Activated CD4-positive, alpha-beta T cell treated with anti-CD3 and anti-CD28 coated beads, Interleukin-2, amount 50 U/mL, for 4 hours (primary cell): Measurements from ENCODE around the gene ACR.
"Not testable (repeated sequence)": the region's sequence is repeated elsewhere in the genome, so short reads cannot be mapped to it uniquely, and the experiment has no call there.

Source experiments
- DNase-seq, 2 experiments: peaks; one replicate each; pipeline ENCODE4 v3.0.0-alpha.2; 2020

ACR gene

DNA sequence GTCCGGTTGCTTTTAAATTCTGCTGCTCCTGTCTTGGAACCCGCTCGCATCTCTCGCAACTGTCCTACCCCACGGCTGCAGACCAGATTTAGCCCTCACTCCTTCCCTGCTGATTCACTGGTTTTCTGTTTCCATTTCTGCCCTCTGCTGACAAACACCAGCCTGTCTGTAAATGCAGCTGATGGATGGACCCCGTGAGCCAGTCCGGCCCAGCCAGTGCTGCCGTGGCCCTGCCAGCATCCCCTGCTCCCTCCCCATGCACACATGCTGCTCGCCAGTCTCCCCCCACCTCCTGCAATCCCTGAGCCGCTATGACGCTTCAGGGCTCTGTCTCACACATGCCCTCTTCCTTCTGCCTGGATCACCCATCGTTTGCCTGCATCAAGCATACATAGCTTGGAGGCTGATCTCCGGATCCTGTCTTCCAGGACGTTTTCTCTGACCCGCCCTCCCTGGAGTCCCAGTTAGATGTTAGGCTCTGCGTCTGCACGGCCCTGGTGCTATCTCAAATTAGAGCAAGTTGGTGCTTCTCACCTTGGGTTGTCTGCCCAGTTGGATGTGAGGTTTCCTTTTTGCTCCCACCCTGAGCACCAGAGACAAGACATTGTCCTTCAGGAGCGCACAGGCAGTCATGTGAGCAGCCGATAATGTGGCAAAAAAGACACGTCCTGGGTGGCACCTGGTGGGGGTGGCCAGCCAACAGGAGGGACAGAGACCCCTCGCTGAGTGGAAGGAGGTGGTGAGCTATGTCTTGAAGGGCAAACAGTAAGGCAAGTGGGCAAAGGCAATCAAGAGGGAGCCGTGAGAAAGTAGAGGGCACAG lies 4.3 kb upstream of the ACR start:
- no peak for DNase-seq

DNA sequence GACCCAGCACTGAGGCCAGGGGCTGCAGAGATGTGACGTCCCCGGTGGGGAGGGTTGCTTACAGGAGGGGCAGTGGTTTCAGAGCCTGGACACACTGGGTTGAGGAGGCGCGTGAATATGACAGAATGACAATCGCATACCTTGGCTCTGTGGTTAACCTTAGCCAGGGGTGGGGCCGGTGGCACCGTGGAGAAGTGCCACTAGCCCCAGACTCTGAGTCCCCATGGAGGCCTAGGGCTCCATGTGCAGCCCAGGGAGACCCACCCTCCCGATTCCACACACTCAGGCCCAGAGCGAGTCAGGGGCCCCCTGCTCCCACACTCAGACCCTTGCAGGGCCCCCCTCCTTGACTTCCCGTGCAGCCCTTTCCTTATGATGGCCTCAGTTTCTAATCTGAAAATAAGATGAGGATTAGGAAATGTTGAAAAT lies 3.6 kb upstream of the ACR start:
- no peak for DNase-seq

DNA sequence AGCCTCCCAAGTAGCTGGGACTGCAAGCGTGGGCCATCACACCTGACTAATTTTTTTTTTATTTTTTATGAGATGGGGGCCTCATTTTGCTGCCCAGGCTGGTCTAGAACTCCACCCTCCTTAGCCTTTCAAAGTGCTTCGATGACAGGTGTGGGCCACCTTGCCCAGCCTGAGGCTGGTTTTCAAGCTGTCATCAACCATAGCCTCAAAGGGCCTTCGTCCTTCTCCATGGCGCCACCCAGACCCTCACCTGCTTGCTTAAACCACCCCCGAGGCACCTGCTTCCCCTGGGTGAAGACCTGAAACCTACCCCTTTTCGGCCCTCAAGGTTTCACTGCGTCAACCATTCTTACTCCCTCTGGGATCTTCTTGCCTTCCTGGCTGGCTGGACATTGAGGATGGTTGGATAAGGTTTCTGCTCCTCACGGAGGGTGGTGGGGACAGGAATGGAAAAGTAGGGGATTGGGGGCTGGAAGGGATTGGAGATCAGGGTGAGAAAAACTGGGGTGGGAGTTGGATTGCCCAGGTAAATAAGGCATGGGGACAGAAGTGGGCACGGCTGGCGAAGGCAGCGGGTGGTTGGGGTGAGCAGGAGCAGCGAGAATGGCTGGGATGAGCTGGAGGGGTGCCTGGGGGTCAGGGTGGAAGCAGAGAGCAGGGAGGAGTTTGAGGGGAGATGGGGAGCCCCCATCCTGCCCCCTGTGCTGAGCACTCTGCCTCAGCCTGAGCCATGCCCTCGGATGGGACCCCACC lies 2.8 kb upstream of the ACR start:
- DNase-seq, result no peak

DNA sequence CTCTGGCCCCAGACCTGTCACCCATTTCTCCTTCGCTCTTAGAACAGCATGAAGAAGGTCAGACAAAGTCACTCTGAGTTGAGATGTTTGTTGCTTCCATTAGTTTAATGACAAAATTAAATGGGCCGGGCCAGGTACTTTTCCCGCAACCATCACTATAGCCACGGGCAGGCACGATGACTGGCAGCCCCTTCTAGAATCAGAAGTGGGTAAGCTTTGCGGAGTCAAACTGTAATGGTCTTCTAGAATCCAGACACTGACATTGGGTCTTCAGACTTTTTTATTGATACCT lies 2.3 kb upstream of the ACR start:
- DNase-seq, result no peak

DNA sequence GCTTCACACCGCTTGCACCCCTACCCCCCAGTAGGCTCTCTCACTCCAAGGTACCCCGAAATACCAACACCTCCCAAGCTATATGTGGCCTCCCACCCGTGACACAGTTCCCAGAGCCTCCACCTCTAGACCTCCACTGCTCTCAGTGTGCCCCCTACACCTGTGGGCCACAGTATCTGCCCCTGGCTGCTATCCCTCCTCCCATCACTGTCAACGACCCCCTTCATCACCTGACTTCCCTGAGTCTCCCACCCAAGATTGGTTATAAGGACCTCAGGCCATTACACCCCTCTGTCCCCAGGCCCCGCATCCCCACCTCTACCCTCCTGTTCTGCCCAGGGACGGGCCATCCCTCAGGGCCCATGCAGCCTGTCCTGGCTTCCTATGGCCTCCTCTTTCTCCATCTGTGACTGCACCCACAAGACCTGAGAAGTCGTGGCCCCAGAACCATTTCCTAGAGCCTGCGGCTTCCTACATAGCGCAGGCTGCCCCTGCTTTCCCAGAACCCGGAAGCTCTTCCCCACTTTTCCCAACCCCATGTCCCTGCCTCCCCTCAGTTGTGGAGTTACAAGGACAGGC lies 734 bp downstream of the ACR start:
- DNase-seq, result no peak

DNA sequence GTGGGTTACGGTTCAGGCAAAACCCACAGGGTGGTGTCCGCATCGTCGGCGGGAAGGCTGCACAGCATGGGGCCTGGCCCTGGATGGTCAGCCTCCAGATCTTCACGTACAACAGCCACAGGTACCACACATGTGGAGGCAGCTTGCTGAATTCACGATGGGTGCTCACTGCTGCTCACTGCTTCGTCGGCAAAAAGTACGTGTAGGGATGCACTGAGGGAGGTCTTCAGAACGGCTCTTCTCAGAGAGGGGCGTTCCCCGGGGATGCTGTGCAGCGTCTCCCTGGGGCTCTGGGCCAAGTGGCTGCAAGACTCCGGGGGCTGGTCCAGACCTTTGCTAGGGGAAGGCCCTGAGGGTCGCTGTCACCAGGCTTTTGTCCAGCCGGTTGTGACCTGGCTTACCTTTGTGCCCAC lies 1.3 kb downstream of the ACR start:
- DNase-seq, result no peak

DNA sequence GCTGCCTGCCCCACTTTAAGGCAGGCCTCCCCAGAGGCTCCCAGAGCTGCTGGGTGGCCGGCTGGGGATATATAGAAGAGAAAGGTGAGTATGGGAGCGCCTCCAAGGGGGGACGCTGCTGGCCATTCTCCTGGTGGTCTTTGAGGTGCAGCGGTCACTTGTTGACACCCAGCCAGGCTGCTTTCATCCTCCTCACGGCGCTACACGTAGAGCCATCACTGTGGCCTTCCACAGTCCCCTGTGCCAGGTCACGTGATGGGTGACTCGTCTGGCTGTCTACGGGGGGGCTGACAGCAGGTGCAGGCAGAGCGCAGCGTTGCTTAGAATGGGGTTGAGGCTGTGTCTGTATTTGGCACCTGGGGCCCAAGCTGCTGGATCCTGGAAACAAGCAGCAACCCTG lies 1.9 kb downstream of the ACR start:
- no peak for DNase-seq

DNA sequence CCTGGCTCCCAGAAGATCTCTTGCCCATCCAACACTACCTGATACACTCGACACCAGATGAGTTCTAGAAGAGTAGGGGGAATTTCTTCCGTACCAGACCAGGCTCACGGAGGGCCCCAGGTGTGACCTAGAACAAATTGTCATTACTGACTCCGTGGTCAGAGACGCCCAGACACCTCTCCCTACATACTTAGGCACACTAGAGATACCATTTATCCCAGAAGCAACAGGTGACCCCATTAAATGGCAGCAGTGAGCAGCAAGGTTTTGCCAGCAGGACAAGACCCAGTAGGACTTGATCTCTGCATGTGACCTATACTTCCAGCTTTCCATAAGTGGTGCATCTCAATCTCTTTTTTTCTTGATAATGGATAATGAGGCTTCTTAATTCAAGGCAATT lies 2.7 kb downstream of the ACR start:
- not testable (repeated sequence) for DNase-seq

DNA sequence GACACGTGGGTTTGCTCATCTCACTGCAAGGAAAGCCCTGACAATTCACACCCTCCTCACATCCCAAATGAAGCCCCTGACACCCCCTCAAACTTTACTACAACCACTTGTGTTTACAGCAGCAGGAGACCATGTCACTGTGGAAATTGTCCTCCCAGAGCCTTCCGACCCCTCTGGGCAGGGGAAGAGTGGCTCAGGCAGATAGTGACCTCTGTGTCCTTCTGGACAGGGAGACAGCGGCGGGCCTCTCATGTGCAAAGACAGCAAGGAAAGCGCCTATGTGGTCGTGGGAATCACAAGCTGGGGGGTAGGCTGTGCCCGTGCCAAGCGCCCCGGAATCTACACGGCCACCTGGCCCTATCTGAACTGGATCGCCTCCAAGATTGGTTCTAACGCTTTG lies 6.4 kb downstream of the ACR start:
- not testable (repeated sequence) for DNase-seq

DNA sequence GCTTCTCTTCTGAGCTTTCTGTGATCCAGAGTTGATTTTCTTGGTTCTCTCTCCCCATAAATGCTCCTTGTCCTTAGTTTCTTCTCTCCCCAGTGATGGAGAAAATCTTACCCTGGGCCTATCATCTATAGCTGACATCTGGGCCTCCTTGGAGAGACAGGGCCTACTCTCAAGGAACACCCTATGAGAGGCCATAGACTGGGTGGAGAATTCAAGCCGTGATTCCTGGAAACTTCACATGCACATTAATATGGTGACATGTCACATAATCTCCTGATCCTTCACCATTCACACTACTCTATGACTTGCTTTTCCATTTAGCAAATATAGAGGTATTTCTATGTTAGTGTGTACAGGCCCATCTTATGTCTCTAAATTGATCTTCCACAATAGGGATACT lies 9.5 kb downstream of the ACR start:
- not testable (repeated sequence) for DNase-seq

DNA sequence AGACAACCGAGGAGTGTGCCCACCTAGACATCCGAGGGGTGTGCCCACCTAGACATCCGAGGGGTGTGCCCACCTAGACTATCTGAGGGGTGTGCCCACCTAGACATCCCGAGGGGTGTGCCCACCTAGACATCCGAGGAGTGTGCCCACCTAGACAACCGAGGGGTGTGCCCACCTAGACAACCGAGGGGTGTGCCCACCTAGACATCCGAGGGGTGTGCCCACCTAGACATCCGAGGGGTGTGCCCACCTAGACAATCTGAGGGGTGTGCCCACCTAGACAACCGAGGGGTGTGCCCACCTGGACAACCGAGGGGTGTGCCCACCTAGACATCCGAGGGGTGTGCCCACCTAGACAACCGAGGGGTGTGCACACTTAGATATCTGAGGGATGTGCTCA lies 10.6 kb downstream of the ACR start:
- DNase-seq, result not testable (repeated sequence)

DNA sequence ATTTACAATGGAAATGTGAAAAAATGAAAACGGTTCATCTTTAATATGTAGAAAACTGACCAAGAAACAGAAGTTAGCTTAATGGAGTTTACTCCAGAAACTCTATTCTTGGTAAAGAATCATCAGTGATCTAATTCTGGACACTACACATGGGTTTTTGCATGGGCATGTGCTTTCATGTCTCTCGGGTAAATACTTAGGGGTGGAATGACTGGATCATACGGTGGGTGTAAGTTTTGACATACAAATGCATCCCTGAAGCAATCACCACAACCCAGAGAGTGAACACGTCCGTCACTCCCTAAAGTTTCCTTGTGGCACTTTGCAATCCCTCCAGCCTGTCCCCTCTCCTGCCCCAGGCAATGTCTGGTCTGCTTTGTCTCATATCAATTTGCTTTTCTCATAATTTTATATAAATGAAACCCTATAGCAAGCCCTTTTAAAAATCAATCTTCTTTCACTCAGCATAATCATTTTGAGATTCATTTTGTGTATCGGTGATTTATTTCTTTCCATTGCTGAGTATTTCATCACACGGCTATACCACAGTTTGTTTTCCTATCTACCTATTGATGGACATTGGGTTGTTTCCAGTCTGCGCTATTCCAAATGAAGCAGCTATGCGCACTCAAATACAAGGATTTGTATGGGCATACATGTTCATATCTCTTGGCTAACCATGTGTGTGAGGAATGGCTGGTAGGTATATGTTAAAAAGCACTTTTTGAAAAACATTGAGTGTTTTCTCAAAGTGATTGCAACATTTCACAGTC lies 11.5 kb downstream of the ACR start:
- not testable (repeated sequence) for DNase-seq

DNA sequence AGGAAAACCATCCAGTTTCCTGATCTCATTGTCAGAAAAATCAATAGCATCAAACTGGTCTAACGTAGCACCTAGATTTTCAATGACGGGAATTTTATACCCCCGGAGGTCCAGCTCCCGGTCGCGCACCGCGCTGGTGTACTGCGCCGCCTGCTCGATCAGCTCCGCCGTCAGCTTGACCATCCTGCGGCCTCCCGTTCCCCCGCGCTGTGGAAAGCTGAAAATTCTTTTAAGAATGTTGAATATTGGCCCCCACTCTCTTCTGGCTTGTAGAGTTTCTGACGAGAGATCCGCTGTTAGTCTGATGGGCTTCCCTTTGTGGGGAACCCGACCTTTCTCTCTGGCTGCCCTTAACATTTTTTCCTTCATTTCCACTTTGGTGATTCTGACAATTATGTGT lies 17.2 kb downstream of the ACR start:
- not testable (repeated sequence) for DNase-seq

DNA sequence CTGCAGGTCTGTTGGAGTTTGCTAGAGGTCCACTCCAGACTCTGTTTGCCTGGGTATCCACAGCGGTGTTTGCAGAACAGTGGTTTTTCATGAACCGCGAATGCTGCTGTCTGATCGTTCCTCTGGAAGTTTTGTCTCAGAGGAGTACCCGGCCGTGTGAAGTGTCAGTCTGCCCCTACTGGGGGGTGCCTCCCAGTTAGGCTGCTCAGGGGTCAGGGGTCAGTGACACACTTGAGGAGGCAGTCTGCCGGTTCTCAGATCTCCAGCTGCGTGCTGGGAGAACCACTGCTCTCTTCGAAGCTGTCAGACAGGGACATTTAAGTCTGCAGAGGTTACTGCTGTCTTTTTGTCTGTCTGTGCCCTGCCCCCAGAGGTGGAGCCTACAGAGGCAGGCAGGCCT lies 18.4 kb downstream of the ACR start:
- not testable (repeated sequence) for DNase-seq

DNA sequence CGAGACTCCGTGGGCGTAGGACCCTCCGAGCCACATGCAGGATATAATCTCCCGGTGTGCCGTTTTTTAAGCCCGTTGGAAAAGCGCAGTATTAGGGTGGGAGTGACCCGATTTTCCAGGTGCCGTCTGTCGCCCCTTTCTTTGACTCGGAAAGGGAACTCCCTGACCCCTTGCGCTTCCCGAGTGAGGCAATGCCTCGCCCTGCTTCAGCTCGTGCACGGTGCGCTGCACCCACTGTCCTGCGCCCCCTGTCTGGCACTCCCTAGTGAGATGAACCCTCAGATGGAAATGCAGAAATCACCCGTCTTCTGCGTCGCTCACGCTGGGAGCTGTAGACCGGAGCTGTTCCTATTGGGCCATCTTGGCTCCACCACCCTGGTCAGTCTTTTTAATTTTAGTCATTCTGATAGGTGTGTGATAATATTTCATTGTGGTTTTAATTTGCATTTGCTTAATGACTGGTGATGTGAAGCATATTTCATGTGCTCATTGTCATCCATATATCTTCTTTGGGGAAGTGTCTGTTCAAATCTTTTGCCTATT lies 19.0 kb downstream of the ACR start:
- DNase-seq, result peak; percentile 57 to 61

DNA sequence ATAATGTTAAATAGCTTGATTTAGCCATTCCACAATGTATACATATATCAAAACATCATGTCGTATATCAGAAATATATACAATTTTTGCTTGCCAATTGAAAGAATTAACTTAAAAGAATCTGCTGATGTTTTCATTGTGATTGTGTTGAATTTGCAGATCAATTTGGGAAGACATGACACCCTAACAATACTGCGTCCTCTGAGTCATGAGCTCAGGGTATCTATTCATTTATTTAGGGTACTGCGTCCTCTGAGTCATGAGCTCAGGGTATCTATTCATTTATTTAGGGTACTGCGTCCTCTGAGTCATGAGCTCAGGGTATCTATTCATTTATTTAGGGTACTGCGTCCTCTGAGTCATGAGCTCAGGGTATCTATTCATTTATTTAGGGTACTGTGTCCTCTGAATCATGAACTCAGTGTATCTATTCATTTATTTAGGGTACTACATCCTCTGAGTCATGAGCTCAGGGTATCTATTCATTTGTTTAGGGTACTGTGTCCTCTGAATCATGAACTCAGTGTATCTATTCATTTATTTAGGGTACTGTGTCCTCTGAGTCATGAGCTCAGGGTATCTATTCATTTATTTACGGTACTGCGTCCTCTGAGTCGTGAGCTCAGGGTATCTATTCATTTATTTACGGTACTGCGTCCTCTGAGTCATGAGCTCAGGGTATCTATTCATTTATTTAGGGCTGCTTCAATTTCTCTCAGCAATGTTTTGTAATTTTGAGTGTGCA lies 21.8 kb downstream of the ACR start:
- DNase-seq, result not testable (repeated sequence)

DNA sequence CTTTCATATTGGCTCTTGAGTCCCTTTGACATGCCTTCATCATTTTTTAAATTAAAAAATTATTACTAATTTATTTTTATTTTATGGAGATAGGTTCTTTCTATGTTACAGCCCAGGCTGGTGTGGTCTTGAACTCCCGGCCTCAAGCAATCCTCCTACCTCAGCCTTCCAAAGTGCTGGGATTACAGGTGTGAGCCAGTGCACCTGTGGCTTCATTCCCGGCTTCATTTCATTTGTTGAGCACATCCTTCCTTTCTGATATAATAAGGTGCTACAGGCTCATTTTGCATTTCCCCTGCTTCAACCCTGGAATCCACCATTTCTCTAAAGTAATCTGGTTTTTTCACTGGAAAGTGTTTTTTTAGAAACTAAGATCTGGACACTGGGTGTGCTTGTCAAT lies 23.8 kb downstream of the ACR start:
- not testable (repeated sequence) for DNase-seq

DNA sequence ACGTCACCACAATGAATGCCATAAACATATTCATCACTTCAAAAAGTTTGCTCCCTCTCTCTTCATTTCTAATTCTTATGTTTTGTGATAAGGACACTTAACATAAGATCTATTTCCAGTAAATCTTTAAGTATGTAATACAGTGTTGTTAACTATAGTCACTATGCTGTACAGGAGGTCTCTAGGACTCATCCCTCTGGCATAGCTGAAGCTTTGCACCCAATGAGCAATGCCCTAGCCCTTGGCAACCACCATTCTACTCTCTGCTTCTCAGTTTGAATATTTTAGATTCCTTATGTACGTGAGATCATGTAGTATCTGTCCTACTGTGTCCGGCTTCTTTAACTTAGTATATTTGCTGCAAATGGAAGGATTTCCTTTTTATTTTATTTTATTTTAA lies 26.3 kb downstream of the ACR start:
- DNase-seq, result not testable (repeated sequence)

DNA sequence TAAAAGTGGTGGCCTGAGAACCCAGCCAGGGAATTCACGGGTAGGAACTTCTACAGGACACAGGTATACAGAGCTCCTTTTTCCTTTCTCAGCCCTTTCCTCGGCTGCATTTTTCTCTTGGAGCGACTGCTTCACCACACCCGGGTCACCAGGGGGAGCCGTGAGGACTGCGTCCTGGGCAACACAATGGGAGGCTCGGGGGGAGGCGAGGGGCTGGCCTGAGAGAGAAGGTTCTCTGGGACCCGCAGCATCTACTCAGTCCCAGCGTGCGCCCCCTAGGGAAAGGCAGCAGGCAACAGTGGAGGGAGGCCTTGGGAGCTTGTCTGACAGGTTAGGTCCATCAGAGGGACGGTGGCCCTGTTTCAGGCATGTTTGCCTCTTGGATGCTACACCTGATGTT lies 37.1 kb downstream of the ACR start:
- DNase-seq, result not testable (repeated sequence)

DNA sequence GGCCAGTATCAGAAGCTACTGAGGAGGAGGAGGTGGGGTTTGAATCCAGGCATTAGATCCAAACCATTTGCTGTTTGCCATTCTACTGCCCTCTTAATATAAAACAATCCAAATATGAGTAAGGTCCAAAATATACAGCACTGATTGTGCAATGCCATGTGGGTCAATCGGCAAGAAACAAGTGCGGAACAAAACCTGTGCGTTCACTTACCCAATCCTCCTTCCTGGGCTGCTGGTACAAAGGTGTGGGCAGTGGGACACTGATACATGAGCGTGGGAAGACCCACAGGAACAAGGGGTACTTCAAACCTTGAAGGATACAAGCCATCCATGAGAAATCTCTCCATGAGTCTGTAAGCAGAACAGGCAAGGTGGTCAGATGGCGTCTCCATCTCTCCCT lies 39.6 kb downstream of the ACR start:
- DNase-seq, result not testable (repeated sequence)

DNA sequence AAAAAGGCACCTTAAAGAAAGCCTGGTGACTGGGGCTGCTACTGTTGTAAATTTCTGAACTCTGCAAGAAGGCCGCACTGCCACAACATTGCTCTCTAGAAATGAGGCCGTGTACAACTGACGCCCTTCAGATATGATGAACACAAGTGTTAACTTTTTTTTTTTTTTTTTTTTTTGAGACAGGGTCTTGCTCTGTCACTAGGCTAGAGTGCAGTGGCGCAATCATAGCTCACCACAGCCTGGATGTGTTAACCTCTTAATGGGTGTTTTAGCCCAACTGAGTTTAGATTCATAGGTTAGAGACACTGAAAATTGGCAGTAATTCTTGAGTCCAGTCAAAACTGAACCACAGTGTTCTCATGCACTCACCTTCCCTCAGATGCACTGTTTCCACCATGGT lies 42.2 kb downstream of the ACR start:
- DNase-seq, result not testable (repeated sequence)

DNA sequence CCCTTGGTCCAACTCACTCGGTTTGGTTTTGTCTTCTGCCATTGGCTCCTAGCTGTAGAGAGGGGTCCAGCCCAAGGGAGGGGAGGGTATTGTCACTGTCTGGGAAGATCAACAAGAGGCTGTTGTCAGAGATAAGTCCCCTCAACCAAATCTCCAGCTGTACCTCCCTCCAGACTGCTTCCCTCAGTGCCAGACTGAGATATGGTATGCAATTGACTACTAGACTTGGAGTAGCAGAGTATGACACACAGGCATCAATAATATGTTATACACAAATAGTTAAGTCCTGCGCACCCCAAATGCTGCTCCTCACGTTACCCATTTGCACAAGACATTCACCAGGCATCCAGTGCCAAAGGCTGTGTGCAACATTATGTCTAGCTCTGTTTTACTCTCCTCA lies 44.2 kb downstream of the ACR start:
- not testable (repeated sequence) for DNase-seq
